NT2/D1 (cell line): ENCODE measurements around the gene ENDOD1.

Source experiments
- SUZ12 ChIP-seq: IDR thresholded peaks from 2 replicates; pipeline ENCODE4 v1.6.1; 2011; ENCODE audit not compliant: insufficient read length, insufficient read depth; ENCODE audit errors: extremely low read depth
- YY1 ChIP-seq: IDR thresholded peaks from 2 replicates; pipeline ENCODE4 v1.6.1; 2011; ENCODE audit not compliant: insufficient read length, insufficient read depth
- ZNF274 ChIP-seq: IDR thresholded peaks from 2 replicates; pipeline ENCODE4 v1.6.1; 2011; ENCODE audit warnings: mild to moderate bottlenecking, low read depth, low read length

DNA sequence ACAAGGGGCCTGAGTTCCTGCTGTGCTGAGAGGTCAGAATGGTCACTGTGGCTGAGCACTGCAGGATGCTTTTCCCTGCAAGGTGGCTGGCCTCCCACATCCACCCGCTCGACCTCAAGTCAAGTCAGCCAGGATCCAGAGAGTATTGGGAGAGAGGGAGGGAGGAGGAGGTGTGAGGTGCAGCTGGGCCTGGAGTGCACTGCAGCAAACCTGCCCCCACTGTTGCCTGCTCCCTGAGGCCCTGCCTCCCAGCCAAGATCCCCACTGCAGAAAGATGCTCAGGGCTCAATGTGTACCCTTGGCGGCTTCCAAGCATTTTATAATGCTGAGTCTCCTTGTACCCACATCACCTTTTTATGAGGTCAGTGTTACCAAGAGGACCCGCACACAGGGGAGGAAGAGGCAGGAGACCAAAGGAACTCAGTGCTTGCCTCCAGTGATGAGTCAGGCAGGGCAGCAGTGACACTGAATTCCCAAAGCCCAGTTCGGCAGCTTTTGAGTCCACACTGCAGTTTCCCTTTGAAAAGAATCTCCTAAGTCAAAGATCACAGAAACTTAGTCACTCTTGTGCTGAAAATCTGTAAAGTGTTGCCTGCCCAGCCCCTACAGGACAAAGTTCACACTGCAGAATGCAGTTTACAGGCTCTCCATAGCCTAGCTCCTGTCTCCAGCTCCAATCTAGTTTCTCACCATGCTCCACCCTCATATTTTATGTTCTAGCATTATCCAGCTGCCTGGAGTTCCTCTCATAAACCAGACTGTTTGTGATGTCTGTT, 3.1 kb downstream of the ENDOD1 start:
- TF ChIP-seq ZNF274, result no peak
- TF ChIP-seq YY1, result no peak
- no peak for TF ChIP-seq SUZ12
